ENCODE data around the gene DAP3.
"Not testable (repeated sequence)": the region's sequence is repeated elsewhere in the genome, so short reads cannot be mapped to it uniquely, and the experiment has no call there.

DAP3 gene

DNA sequence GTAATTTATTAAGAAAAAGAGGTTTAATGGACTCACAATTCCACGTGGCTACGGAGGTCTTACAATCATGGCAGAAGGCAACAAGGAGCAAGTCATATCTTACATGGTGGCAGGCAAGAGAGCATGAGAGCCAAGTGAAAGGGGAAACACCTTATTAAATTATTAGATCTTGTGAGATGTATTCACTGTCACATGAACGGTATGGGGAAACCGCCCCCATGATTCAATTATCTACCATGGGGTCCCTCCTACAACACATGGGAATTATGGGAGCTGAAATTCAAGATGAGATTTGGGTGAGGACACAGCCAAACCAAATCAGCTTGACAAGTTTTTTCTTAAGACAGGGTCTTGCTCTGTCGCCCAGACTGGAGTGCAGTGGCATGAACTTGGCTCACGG, 14.3 kb downstream of the DAP3 start:
- no peak overlapping the region for H3K27ac ChIP-seq
- no peak for TF ChIP-seq CTCF (conservative IDR thresholded peaks at IDR 0.05)

DNA sequence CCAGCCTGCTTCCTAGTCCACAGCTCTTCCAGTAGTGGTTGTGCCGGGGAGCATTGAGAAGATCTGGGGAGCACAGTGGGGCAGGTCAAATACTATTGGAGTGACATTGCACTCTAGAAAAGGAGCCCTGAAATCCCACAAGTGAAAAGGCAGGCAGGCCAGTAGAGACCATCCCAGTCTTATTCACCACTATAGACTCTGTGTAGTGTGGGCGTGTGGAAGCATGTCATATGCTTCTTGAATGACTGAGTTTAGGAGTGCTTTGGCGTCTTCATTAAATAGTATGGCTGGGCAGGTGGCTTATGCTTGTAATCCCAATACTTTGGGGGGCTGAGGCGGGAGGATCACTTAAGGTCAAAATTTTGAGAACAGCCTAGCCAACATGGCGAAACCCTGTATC, 15.5 kb downstream of the DAP3 start:
- H3K27ac ChIP-seq = not testable (repeated sequence)

DNA sequence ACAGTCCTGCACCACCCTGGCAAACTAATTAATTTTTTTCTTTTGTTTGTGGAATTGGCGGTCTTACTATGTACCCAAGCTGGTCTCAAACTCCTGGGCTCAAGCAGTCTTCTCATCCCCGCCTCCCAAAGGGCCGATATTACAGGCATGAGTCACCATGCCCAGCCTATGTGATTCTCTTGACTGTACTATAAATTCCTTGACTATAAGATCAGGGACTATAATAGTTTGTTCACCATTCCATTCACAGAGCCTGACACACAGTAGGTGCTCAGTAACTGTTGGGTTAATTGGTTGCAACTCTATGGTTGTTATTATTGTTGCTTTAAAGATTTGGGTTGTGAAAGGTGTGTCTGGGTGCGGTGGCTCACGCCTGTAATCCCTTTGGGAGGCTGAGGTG, 17.2 kb downstream of the DAP3 start:
- H3K27ac ChIP-seq = no peak overlapping the region
- no peak for TF ChIP-seq CTCF (conservative IDR thresholded peaks at IDR 0.05)

GRCh38 chr1:155709391-155709790, 20.5 kb downstream of the DAP3 start:
- no peak overlapping the region for H3K27ac ChIP-seq
- no peak for TF ChIP-seq CTCF (conservative IDR thresholded peaks at IDR 0.05)

DNA sequence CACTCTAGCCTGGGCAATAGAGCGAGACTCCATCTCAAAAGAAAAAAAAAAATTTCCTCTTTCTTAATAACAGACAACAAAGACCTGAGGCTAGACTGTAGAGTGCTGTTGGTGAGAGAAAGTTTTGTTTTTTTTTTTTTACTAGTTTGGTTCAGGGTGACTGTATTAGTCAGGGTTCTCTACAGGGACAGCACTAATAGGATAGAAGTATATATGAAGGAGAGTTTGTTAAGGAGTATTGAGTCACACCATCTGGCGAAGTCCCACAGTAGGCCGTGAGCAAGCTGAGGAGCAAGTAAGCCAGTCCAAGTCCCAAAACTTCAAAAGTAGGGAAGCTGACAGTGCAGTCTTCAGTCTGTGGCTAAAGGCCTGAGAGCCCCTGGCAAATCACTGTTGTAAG, 22.6 kb downstream of the DAP3 start:
- not testable (repeated sequence) for H3K27ac ChIP-seq

GRCh38 chr1:155712636-155713035, 23.7 kb downstream of the DAP3 start:
- H3K27ac ChIP-seq = not testable (repeated sequence)

- no peak overlapping the region for H3K27ac ChIP-seq
- no peak for TF ChIP-seq CTCF (conservative IDR thresholded peaks at IDR 0.05)
Observed at GRCh38 chr1:155713075-155713474, 24.2 kb downstream of the DAP3 start.

DNA sequence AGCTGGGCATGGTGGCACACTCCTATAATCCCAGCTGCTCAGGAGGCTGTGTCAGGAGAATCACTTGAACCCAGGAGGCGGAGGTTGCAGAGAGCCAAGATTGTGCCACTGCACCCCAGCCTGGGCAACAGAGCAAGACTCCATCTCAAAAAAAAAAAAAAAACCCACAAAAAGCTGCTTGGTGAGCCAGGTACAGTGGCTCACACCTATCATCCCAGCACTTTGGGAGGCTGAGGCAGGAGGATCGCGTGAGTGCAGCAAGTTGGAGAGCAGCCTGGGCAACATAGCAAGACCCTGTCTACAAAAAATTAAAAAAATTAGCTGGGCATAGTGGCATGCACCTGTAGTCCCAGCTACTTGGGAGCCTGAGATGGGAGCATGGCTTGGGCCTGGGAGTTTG, 26.2 kb downstream of the DAP3 start:
- H3K27ac ChIP-seq = not testable (repeated sequence)

DNA sequence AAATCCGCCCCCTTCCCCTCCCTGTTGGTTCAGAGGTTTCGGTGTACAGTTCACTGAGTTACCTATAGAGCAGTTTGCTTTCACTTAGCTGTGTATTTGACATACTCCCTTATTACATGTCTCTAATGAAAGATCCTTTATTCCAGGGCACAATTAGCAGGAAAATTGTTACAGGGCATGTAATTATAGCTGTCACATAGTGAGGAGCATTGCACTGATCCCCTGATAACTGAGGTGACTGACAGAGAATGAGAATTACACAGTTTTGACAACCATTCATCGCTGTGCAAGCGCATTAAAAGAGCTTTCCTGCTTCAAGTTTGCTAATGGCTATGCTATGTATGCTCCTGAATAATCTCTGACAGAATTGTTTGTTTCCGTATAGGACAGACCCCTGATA, 26.9 kb downstream of the DAP3 start:
- no peak overlapping the region for H3K27ac ChIP-seq
- no peak for TF ChIP-seq CTCF (conservative IDR thresholded peaks at IDR 0.05)

DNA sequence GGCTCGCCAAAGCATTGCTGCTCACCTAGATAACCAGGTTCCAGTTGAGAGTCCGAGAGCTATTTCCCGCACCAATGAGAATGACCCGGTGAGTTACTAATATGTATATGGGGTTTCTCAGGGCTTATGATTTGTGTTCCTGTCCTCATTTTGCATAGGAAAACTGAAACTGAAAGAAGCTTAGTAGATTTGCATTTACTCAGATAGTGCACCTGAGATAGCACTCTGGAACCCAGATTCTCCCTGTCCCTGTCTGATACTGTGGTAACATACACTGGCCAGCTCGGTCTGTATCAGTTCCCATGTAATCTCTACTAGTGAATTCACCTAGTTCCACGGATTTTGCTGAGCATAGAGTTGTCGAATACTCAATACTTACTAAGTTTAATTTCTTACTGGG, 28.1 kb downstream of the DAP3 start:
- H3K27ac ChIP-seq = no peak overlapping the region

DNA sequence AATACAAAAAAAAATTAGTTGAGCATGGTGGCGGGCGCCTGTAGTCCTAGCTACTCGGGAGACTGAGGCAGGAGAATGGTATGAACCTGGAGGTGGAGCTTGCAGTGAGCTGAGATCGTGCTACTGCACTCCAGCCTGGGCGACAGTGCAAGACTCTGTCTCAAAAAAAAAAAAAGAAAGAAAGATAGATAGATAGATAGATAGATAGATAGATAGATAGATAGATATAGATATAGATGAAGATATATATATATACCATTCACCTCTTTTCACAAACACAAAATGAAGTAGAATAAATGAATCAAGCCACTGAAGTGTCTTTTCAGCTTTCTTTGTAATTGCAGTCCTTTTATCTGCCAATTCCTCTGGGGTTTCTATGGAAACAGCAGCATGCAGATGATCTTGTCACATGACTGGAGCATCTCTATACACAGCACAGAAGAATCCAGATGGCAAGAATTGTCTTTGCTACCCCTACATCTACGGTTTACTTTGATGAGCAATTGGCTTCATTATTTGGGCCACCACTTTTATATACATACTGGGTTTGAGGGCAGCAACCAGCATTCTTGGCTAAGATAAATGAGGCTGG, 29.7 kb downstream of the DAP3 start:
- not testable (repeated sequence) for H3K27ac ChIP-seq

More for the DNA sequence above, 28.1 kb downstream of the DAP3 start:
- no peak for TF ChIP-seq CTCF (conservative IDR thresholded peaks at IDR 0.05)
